Activated naive CD4-positive, alpha-beta T cell treated with anti-CD3 and anti-CD28 coated beads, Interleukin-2, amount 10 ng/mL, durations not matched to agents 7 days and 5 days (primary cell): Measurements from ENCODE around the gene BCL2L1.
A peak's percentile ranks its signal among the peaks of the same experiment; 100 is the strongest.
"Not testable (repeated sequence)": the region's sequence is repeated elsewhere in the genome, so short reads cannot be mapped to it uniquely, and the experiment has no call there.

Source experiments
- CTCF ChIA-PET: fragments of 350-600 bp; sonication (Branson Sonifier 250); formaldehyde crosslinking; loops from one replicate; lab custom pipeline; 2021; ENCODE audit warnings: antibody characterized with exemption; lab: Charles Lee
- DNase-seq: peaks from one replicate; pipeline ENCODE4 v3.0.0-alpha.2; 2020
- H3K27ac Mint-ChIP-seq: one replicate; pipeline ENCODE4 v1.8.0; 2021; ENCODE audit warnings: mild to moderate bottlenecking, moderate library complexity, mixed read lengths
- H3K27me3 Mint-ChIP-seq: one replicate; pipeline ENCODE4 v1.8.0; 2021; ENCODE audit warnings: mild to moderate bottlenecking, mixed read lengths
- H3K36me3 Mint-ChIP-seq: one replicate; pipeline ENCODE4 v1.8.0; 2021; ENCODE audit warnings: mixed read lengths
- H3K4me1 Mint-ChIP-seq: one replicate; pipeline ENCODE4 v1.8.0; 2021; ENCODE audit warnings: mixed read lengths
- H3K4me3 Mint-ChIP-seq: one replicate; pipeline ENCODE4 v1.8.0; 2021; ENCODE audit warnings: mild to moderate bottlenecking, moderate library complexity, mixed read lengths
- H3K9me3 Mint-ChIP-seq: one replicate; pipeline ENCODE4 v1.8.0; 2021; ENCODE audit warnings: mixed read lengths

Gene BCL2L1

DNA sequence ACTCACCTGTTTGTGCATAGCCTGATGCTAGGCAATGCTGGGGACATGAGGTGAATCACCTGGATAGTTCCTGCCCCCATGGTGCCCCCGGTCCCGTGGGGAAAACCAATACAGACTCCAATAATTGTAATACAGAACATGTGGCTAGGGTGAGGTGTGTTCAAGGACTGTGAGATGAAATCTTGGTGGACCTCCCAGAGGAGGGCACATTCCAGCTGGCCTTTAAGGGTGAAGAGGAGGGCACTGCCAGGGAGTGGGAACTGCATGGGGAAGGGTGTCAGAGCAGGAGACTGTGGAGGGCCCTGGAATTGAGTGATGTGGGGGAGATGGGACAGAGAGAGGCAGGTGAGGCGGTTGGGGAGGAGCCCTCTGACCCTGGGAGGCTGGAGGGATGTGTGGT lies 82.4 kb downstream of the BCL2L1 start:
- H3K27ac Mint-ChIP-seq, result no peak overlapping the region
- H3K4me1 Mint-ChIP-seq, result peaks cover 12% of the 10 kb centered on the region
- H3K9me3 Mint-ChIP-seq, result no peaks in the 10 kb centered on the region
- peaks cover 69% of the 10 kb centered on the region for H3K27me3 Mint-ChIP-seq
- H3K4me3 Mint-ChIP-seq, result no peak overlapping the region
- CTCF ChIA-PET, result interaction anchor here (1.8 kb wide), 1 partner anchor 21 kb away, joined by 7 read pairs; no protein-coding TSS in a partner anchor
- H3K36me3 Mint-ChIP-seq, result no peaks in the 10 kb centered on the region
- no peak for DNase-seq

DNA sequence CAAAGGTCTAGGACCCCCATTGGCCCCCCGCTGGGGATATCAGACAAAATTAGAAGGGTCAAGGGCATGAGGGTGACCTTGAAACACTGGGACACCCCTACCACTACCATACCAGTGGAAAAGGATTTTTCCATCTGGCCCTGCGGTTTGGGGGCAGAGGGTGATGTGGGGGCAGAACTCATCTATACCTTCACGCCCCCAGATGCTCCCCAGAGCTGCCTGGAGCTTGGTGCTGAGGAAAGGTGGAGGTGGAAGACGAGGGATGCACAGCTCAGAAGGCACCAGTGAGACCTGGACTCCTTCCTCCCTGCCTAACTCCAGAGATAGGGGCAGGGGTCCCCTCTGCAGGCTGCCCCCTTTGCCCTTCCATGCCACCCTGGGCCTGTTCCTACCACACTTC lies 83.9 kb downstream of the BCL2L1 start:
- DNase-seq, result no peak
- peaks cover 61% of the 10 kb centered on the region for H3K27me3 Mint-ChIP-seq
- H3K27ac Mint-ChIP-seq, result no peak overlapping the region
- H3K4me1 Mint-ChIP-seq, result peaks cover 12% of the 10 kb centered on the region
- no peaks in the 10 kb centered on the region for H3K9me3 Mint-ChIP-seq
- H3K4me3 Mint-ChIP-seq, result no peak overlapping the region
- H3K36me3 Mint-ChIP-seq, result no peaks in the 10 kb centered on the region
- CTCF ChIA-PET, result interaction anchor here (1.8 to 1.9 kb wide), 2 partner anchors 22 to 85 kb away, joined by 5 to 7 read pairs; no protein-coding TSS in a partner anchor

GRCh38 chr20:31638317-31638716 lies 84.4 kb downstream of the BCL2L1 start:
- no peak for DNase-seq
- CTCF ChIA-PET, result interaction anchor here (1.8 to 1.9 kb wide), 2 partner anchors 23 to 86 kb away, joined by 5 to 7 read pairs; no protein-coding TSS in a partner anchor
- Mint-ChIP-seq H3K4me1 (peaks cover 12% of the 10 kb centered on the region), H3K27ac (no peak overlapping the region), H3K27me3 (peaks cover 59% of the 10 kb centered on the region), H3K9me3 (no peaks in the 10 kb centered on the region), H3K4me3 (no peak overlapping the region), H3K36me3 (no peaks in the 10 kb centered on the region)

DNA sequence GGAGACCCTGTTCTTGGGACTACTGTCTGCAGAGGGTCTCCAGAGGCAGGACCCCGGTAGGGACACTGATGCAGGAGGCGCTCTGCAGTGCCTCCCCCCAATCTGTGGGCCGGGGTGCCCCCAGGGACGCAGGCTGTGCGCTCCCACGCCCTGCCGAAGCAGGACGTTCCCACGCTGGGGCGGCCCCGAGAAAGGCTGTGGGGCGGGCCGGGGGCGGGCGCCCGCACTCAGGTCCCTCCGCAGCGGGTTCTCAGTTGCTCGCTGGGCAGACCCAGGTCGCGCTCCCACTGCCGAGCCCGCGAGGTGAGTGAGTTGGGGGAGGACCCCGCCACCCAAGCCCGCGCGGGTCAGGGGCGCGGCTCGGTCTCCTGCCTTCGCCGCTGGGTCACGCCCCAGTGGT lies 85.0 kb downstream of the BCL2L1 start, which contains the start of gene COX4I2:
Gene COX4I2 (plus strand): TSS at position 253 of the 400 bp plus-strand sequence. CDS start 1,106 bp downstream, outside the sequence.
- Mint-ChIP-seq H3K4me3 (no peak within 1 kb of the TSS), H3K9me3 (no peaks in the 10 kb centered on the region), H3K4me1 (peaks cover 6% of the 10 kb centered on the region), H3K36me3 (no peaks in the 10 kb centered on the region), H3K27me3 (peaks cover 52% of the 10 kb centered on the region), H3K27ac (no peak within 1 kb of the TSS)
- DNase-seq, result no peak
- CTCF ChIA-PET, result no interaction called here

DNA sequence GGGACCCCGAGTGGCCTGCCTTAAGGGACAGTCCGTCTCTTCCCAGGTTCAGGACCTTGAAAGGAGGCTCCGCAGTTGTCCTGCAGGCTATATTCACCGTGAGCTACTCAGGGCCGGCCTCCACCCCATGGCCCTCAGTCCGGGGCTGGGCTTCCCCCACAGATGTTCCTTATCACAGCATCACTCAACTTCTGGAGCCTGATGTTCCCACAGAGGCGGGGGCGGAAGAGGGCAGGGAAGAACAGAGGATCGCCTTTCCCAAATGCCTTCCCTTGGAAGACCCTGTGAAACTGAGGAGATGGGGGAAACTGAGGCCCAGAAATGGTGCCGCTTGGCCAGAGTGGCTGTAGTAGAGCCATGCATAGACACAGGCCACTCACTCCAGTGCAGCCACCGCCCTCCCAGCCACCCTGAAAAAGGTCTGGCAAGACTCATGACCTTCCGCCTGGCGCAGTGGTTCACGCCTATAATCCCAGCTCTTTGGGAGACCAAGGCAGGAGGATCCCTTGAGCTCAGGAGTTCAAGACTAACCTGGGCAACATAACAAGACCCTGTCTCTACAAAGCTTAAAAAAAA lies 89.2 kb downstream of the BCL2L1 start:
- H3K4me1 Mint-ChIP-seq, result no peaks in the 10 kb centered on the region
- CTCF ChIA-PET, result interaction anchor here (0.8 to 5.1 kb wide), 16 partner anchors 11 to 149 kb away, joined by 3 to 54 read pairs (median 6); partner anchors contain the start of gene TPX2
- no peak overlapping the region for H3K4me3 Mint-ChIP-seq

GRCh38 chr20:31632548-31633338 lies 89.9 kb downstream of the BCL2L1 start:
- H3K4me3 Mint-ChIP-seq, result no peak overlapping the region
- H3K27me3 Mint-ChIP-seq, result peaks cover 11% of the 10 kb centered on the region
- DNase-seq, result no peak
- H3K36me3 Mint-ChIP-seq, result no peaks in the 10 kb centered on the region
- CTCF ChIA-PET, result interaction anchor here (0.6 to 5.1 kb wide), 8 partner anchors 12 to 95 kb away, joined by 4 to 54 read pairs (median 5); no protein-coding TSS in a partner anchor
- no peak overlapping the region for H3K27ac Mint-ChIP-seq
- H3K4me1 Mint-ChIP-seq, result no peaks in the 10 kb centered on the region
- no peaks in the 10 kb centered on the region for H3K9me3 Mint-ChIP-seq

More for the DNA sequence above, 89.2 kb downstream of the BCL2L1 start:
- Mint-ChIP-seq H3K27me3 (peaks cover 16% of the 10 kb centered on the region), H3K27ac (no peak overlapping the region), H3K36me3 (no peaks in the 10 kb centered on the region), H3K9me3 (no peaks in the 10 kb centered on the region)
- DNase-seq, result no peak

GRCh38 chr20:31630187-31630790 lies 92.4 kb downstream of the BCL2L1 start:
- Mint-ChIP-seq H3K27ac (no peak overlapping the region), H3K4me3 (no peak overlapping the region), H3K27me3 (no peaks in the 10 kb centered on the region), H3K36me3 (no peaks in the 10 kb centered on the region), H3K9me3 (no peaks in the 10 kb centered on the region), H3K4me1 (no peaks in the 10 kb centered on the region)
- no peak for DNase-seq
- CTCF ChIA-PET, result interaction anchor here (1.0 to 1.7 kb wide), 2 partner anchors 17 to 31 kb away, joined by 3 to 5 read pairs; no protein-coding TSS in a partner anchor

DNA sequence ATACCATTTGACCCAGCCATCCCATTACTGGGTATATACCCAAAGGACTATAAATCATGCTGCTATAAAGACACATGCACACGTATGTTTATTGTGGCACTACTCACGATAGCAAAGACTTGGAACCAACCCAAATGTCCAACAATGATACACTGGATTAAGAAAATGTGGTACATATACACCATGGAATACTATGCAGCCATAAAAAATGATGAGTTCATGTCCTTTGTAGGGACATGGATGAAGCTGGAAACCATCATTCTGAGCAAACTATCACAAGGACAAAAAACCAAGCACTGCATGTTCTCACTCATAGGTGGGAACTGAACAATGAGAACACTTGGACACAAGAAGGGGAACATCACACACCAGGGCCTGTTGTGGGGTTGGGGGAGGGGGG lies 94.6 kb downstream of the BCL2L1 start:
- H3K36me3 Mint-ChIP-seq, CTCF ChIA-PET, H3K4me3 Mint-ChIP-seq, H3K9me3 Mint-ChIP-seq, H3K27ac Mint-ChIP-seq, DNase-seq, H3K4me1 Mint-ChIP-seq, H3K27me3 Mint-ChIP-seq: not testable (repeated sequence)

- H3K36me3 Mint-ChIP-seq, H3K27ac Mint-ChIP-seq, H3K27me3 Mint-ChIP-seq, H3K4me3 Mint-ChIP-seq, H3K9me3 Mint-ChIP-seq, CTCF ChIA-PET, DNase-seq, H3K4me1 Mint-ChIP-seq: not testable (repeated sequence)
Observed at GRCh38 chr20:31626534-31626933, 96.1 kb downstream of the BCL2L1 start.

DNA sequence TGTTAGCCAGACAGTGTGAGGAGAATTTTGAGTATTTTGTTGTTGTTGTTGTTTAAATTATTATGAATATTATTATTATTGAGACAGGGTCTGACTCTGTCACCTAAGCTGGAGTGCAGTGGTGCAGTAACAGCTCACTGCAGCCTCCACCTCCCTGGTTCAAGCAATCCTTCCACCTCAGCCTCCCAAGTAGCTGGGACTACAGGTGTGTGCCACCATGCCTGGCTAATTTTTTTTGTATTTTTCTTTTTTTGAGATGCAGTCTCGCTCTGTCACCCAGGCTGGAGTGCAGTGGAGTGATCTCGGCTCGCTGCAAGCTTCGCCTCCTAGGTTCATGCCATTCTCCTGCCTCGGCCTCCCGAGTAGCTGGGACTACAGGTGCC lies 99.6 kb downstream of the BCL2L1 start:
- not testable (repeated sequence) for H3K27ac Mint-ChIP-seq, H3K36me3 Mint-ChIP-seq, H3K4me3 Mint-ChIP-seq, H3K4me1 Mint-ChIP-seq, H3K9me3 Mint-ChIP-seq, DNase-seq
- CTCF ChIA-PET, result interaction anchor here (0.6 to 1.6 kb wide), 3 partner anchors 10 to 100 kb away, joined by 3 to 5 read pairs (median 3); no protein-coding TSS in a partner anchor
- peaks cover 17% of the 10 kb centered on the region for H3K27me3 Mint-ChIP-seq

GRCh38 chr20:31620246-31620645 lies 102.4 kb downstream of the BCL2L1 start:
- no peaks in the 10 kb centered on the region for H3K9me3 Mint-ChIP-seq
- CTCF ChIA-PET, result no interaction called here
- no peak for DNase-seq
- H3K27ac Mint-ChIP-seq, result no peak overlapping the region
- H3K36me3 Mint-ChIP-seq, result no peaks in the 10 kb centered on the region
- H3K27me3 Mint-ChIP-seq, result peaks cover 17% of the 10 kb centered on the region
- H3K4me1 Mint-ChIP-seq, result peaks cover 5% of the 10 kb centered on the region
- H3K4me3 Mint-ChIP-seq, result no peak overlapping the region

DNA sequence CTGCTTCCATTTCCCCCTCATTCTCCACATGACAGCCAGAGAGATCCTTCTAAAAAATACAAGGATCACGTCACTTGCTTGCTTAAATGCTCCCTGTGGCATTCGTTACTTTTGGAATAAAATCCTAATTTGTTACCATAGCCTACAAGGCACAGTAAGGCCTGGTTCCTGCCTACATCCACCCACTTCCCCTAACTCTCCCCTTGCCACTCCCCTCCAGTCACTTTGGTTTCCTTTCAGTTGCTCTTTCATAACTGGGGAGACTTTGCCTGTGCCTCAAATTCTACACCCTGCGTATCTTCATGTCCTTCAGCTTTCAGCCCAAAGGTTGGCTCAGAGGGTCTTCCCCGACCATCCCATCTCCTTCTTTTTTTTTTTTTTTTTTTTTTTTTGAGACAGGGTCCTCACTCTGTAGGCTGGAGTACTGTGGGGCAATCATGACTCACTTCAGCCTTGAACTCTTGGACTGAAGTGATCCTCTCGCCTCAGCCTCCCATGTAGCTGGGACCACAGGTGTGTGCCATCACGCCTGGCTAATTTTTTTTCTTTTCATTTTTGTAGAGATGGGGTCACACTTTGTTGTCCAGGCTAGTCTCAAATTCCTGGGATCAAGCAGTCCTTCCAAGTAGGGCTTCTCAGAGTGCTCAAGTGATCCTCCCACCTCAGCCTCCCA lies 105.1 kb downstream of the BCL2L1 start:
- H3K36me3 Mint-ChIP-seq, result no peaks in the 10 kb centered on the region
- DNase-seq, result peak; percentile 35
- no peaks in the 10 kb centered on the region for H3K9me3 Mint-ChIP-seq
- H3K27me3 Mint-ChIP-seq, result peaks cover 23% of the 10 kb centered on the region
- H3K4me1 Mint-ChIP-seq, result peaks cover 9% of the 10 kb centered on the region
- CTCF ChIA-PET, result interaction anchor here (1.1 to 18.2 kb wide), 2 partner anchors 16 to 52 kb away, joined by 4 to 853 read pairs; no protein-coding TSS in a partner anchor
- H3K27ac Mint-ChIP-seq, result no peak overlapping the region
- H3K4me3 Mint-ChIP-seq, result no peak overlapping the region

- H3K27ac Mint-ChIP-seq, result no peak overlapping the region
- CTCF ChIA-PET, result interaction anchor here (0.9 to 18.2 kb wide), 2 partner anchors 22 to 50 kb away, joined by 3 to 853 read pairs; no protein-coding TSS in a partner anchor
- H3K36me3 Mint-ChIP-seq, result no peaks in the 10 kb centered on the region
- H3K27me3 Mint-ChIP-seq, result peaks cover 27% of the 10 kb centered on the region
- DNase-seq, result no peak
- no peaks in the 10 kb centered on the region for H3K9me3 Mint-ChIP-seq
- peaks cover 10% of the 10 kb centered on the region for H3K4me1 Mint-ChIP-seq
- H3K4me3 Mint-ChIP-seq, result no peak overlapping the region
Observed at GRCh38 chr20:31615416-31615815, 107.3 kb downstream of the BCL2L1 start.
